Neural crest cell (in vitro differentiated cells): ENCODE measurements around the gene ANKRD29. TPM values are rescaled to one million over a fixed set of nuclear protein-coding genes. Genes with fewer than 3 reads are reported as not detected.

Experiments used
- DNase-seq: peaks from one replicate; pipeline ENCODE4 v3.0.0; 2021; ENCODE audit warnings: low read depth, mixed read lengths, low spot score
- H3K27ac Mint-ChIP-seq: one replicate; pipeline ENCODE4 v1.8.0; 2021; ENCODE audit warnings: mild to moderate bottlenecking, mixed read lengths; ENCODE audit not compliant: unreplicated experiment
- H3K27me3 Mint-ChIP-seq: 2 replicates; pipeline ENCODE4 v1.8.0; 2021; ENCODE audit warnings: low read depth, mild to moderate bottlenecking, mixed read lengths
- H3K36me3 Mint-ChIP-seq: 2 replicates; pipeline ENCODE4 v1.8.0; 2021; ENCODE audit warnings: low read depth, mild to moderate bottlenecking, mixed read lengths
- H3K4me1 Mint-ChIP-seq: 2 replicates; pipeline ENCODE4 v1.8.0; 2021; ENCODE audit warnings: mixed read lengths
- H3K4me3 Mint-ChIP-seq: one replicate; pipeline ENCODE4 v1.8.0; 2021; ENCODE audit warnings: mild to moderate bottlenecking, mixed read lengths
- H3K9me3 Mint-ChIP-seq: 2 replicates; pipeline ENCODE4 v1.8.0; 2021; ENCODE audit warnings: mixed read lengths
- CTCF ChIP-seq: fragments of 200-600 bp; sonication (generic); conservative IDR thresholded peaks from 2 replicates; pipeline ENCODE4 v1.5.0; 2021; ENCODE audit warnings: antibody characterized with exemption, mild to moderate bottlenecking
- total RNA-seq: library from RNA; stranded (reverse); gene quantifications from 2 replicates; pipeline ENCODE4 v1.2.1, GENCODE V29; 2021

The ANKRD29 gene
- total RNA-seq, 1 donor from 2014 or later = 0.61 TPM

GRCh38 chr18:23648940-23649607, 13.6 kb downstream of the ANKRD29 start:
- H3K27me3 Mint-ChIP-seq = peaks cover 4% of the 10 kb centered on the region
- H3K27ac Mint-ChIP-seq = peak overlapping the region; percentile 65
- no peak overlapping the region for H3K4me3 Mint-ChIP-seq
- H3K4me1 Mint-ChIP-seq = peaks cover 21% of the 10 kb centered on the region
- no peaks in the 10 kb centered on the region for H3K36me3 Mint-ChIP-seq
- no peak for DNase-seq
- no peaks in the 10 kb centered on the region for H3K9me3 Mint-ChIP-seq
- TF ChIP-seq CTCF = no peak

- Mint-ChIP-seq H3K9me3 (no peaks in the 10 kb centered on the region), H3K4me3 (no peak overlapping the region), H3K4me1 (peaks cover 21% of the 10 kb centered on the region), H3K36me3 (no peaks in the 10 kb centered on the region), H3K27ac (no peak overlapping the region), H3K27me3 (peaks cover 4% of the 10 kb centered on the region)
- no peak for TF ChIP-seq CTCF
- no peak for DNase-seq
Observed at GRCh38 chr18:23648456-23648855, 14.3 kb downstream of the ANKRD29 start.

GRCh38 chr18:23646282-23646681, 16.4 kb downstream of the ANKRD29 start:
- no peak overlapping the region for H3K4me3 Mint-ChIP-seq
- peaks cover 15% of the 10 kb centered on the region for H3K4me1 Mint-ChIP-seq
- no peak overlapping the region for H3K27ac Mint-ChIP-seq
- H3K9me3 Mint-ChIP-seq = no peaks in the 10 kb centered on the region
- TF ChIP-seq CTCF = no peak
- H3K27me3 Mint-ChIP-seq = peaks cover 4% of the 10 kb centered on the region
- no peak for DNase-seq
- H3K36me3 Mint-ChIP-seq = no peaks in the 10 kb centered on the region

- H3K4me1 Mint-ChIP-seq = peaks cover 10% of the 10 kb centered on the region
- no peak for DNase-seq
- H3K4me3 Mint-ChIP-seq = no peak overlapping the region
- H3K27ac Mint-ChIP-seq = no peak overlapping the region
- H3K36me3 Mint-ChIP-seq = no peaks in the 10 kb centered on the region
- TF ChIP-seq CTCF = no peak
- no peaks in the 10 kb centered on the region for H3K9me3 Mint-ChIP-seq
- peaks cover 4% of the 10 kb centered on the region for H3K27me3 Mint-ChIP-seq
Observed at GRCh38 chr18:23645568-23646175, 17.0 kb downstream of the ANKRD29 start.

- no peak for TF ChIP-seq CTCF
- no peaks in the 10 kb centered on the region for H3K9me3 Mint-ChIP-seq
- no peak overlapping the region for H3K27ac Mint-ChIP-seq
- no peak for DNase-seq
- peaks cover 7% of the 10 kb centered on the region for H3K4me1 Mint-ChIP-seq
- H3K36me3 Mint-ChIP-seq = no peaks in the 10 kb centered on the region
- H3K4me3 Mint-ChIP-seq = no peak overlapping the region
- no peaks in the 10 kb centered on the region for H3K27me3 Mint-ChIP-seq
Observed at GRCh38 chr18:23643815-23644490, 18.8 kb downstream of the ANKRD29 start.
